H9 (cell line): ENCODE data around the gene SERPIND1. TPM values are rescaled to one million over a fixed set of nuclear protein-coding genes. Genes with fewer than 3 reads are reported as not detected.

Experiments
- DNase-seq: peaks from one replicate; pipeline ENCODE4 v3.0.0-alpha.2; 2017
- H2AFZ ChIP-seq: one replicate; pipeline ENCODE4 v1.6.1; 2013; ENCODE audit warnings: mild to moderate bottlenecking, low read length, control low read depth, moderate library complexity
- H2AK5ac ChIP-seq: 2 replicates; pipeline ENCODE4 v1.6.1; 2013; ENCODE audit warnings: low read length, control low read depth, mixed read lengths; ENCODE audit not compliant: insufficient read length
- H2BK120ac ChIP-seq: one replicate; pipeline ENCODE4 v1.6.1; 2013; ENCODE audit warnings: low read depth, mild to moderate bottlenecking, low read length, control low read depth, inconsistent platforms; ENCODE audit not compliant: poor library complexity, severe bottlenecking
- H2BK12ac ChIP-seq: 2 replicates; pipeline ENCODE4 v1.6.1; 2013; ENCODE audit warnings: low read length, control low read depth, mixed read lengths, low read depth; ENCODE audit not compliant: insufficient read length
- H2BK15ac ChIP-seq: 2 replicates; pipeline ENCODE4 v1.6.1; 2013; ENCODE audit warnings: low read depth, low read length, control low read depth
- H2BK20ac ChIP-seq: one replicate; pipeline ENCODE4 v1.6.1; 2013; ENCODE audit warnings: low read depth, mild to moderate bottlenecking, low read length, control low read depth, inconsistent platforms; ENCODE audit not compliant: poor library complexity, severe bottlenecking
- H2BK5ac ChIP-seq: 2 replicates; pipeline ENCODE4 v1.6.1; 2013; ENCODE audit warnings: low read length, control low read depth, mixed read lengths; ENCODE audit not compliant: insufficient read length
- H3K14ac ChIP-seq: 2 replicates; pipeline ENCODE4 v1.6.1; 2013; ENCODE audit warnings: low read length, control low read depth; ENCODE audit not compliant: insufficient read depth
- H3K18ac ChIP-seq: 2 replicates; pipeline ENCODE4 v1.6.1; 2013; ENCODE audit warnings: low read depth, mild to moderate bottlenecking, mixed read lengths, low read length, control low read depth; ENCODE audit not compliant: insufficient read length
- H3K23ac ChIP-seq: 2 replicates; pipeline ENCODE4 v1.6.1; 2013; ENCODE audit warnings: low read length, control low read depth, mixed read lengths, low read depth; ENCODE audit not compliant: insufficient read length
- H3K23me2 ChIP-seq: 2 replicates; pipeline ENCODE4 v1.6.1; 2013; ENCODE audit warnings: low read depth, mild to moderate bottlenecking, mixed read lengths, low read length, control low read depth; ENCODE audit not compliant: insufficient read length, poor library complexity, severe bottlenecking
- H3K27ac ChIP-seq: 2 replicates; pipeline ENCODE4 v1.5.1; 2013; ENCODE audit warnings: low read length, control low read depth, mixed read lengths, low read depth; ENCODE audit not compliant: insufficient read length
- H3K27me3 ChIP-seq: 2 replicates; pipeline ENCODE4 v1.6.1; 2013; ENCODE audit warnings: low read length, control low read depth, inconsistent platforms; ENCODE audit not compliant: insufficient read depth
- H3K4ac ChIP-seq: 2 replicates; pipeline ENCODE4 v1.6.1; 2013; ENCODE audit warnings: low read depth, mild to moderate bottlenecking, control low read depth, inconsistent platforms, low read length, moderate library complexity
- H3K4me1 ChIP-seq: 2 replicates; pipeline ENCODE4 v1.6.1; 2013; ENCODE audit warnings: low read length, control low read depth, inconsistent platforms; ENCODE audit not compliant: insufficient read depth
- H3K4me2 ChIP-seq: 2 replicates; pipeline ENCODE4 v1.6.1; 2013; ENCODE audit warnings: low read length, control low read depth, mixed read lengths; ENCODE audit not compliant: insufficient read length, insufficient read depth
- H3K56ac ChIP-seq: 2 replicates; pipeline ENCODE4 v1.6.1; 2013; ENCODE audit warnings: low read depth, mild to moderate bottlenecking, mixed read lengths, low read length, control low read depth; ENCODE audit not compliant: insufficient read length
- H3K79me1 ChIP-seq: 2 replicates; pipeline ENCODE4 v1.6.1; 2013; ENCODE audit warnings: low read depth, mild to moderate bottlenecking, moderate library complexity, low read length, control low read depth, inconsistent platforms; ENCODE audit not compliant: insufficient read depth, poor library complexity, severe bottlenecking
- H3K79me2 ChIP-seq: 2 replicates; pipeline ENCODE4 v1.6.1; 2013; ENCODE audit warnings: low read length, control low read depth, inconsistent platforms; ENCODE audit not compliant: insufficient read depth
- H3K9ac ChIP-seq: 2 replicates; pipeline ENCODE4 v1.6.1; 2013; ENCODE audit warnings: low read length, control low read depth, mixed read lengths; ENCODE audit not compliant: insufficient read length; ENCODE audit errors: extremely low read depth
- H3K9me3 ChIP-seq: one replicate; pipeline ENCODE4 v1.6.1; 2013; ENCODE audit warnings: low read depth, low read length, inconsistent platforms; ENCODE audit not compliant: control insufficient read depth
- H3T11ph ChIP-seq: one replicate; pipeline ENCODE4 v1.6.1; 2013; ENCODE audit warnings: mild to moderate bottlenecking, low read length, control low read depth, inconsistent platforms
- H4K20me1 ChIP-seq: one replicate; pipeline ENCODE4 v1.6.1; 2013; ENCODE audit not compliant: control insufficient read depth, insufficient read length, insufficient read depth
- H4K5ac ChIP-seq: 2 replicates; pipeline ENCODE4 v1.6.1; 2013; ENCODE audit warnings: low read depth, mild to moderate bottlenecking, mixed read lengths, low read length, control low read depth; ENCODE audit not compliant: insufficient read length
- H4K8ac ChIP-seq: replicated peaks from 2 replicates; pipeline ENCODE4 v1.6.1; 2013; ENCODE audit warnings: low read length, control low read depth, mixed read lengths, low read depth; ENCODE audit not compliant: insufficient read length
- H4K91ac ChIP-seq: 2 replicates; pipeline ENCODE4 v1.6.1; 2013; ENCODE audit warnings: low read depth, mild to moderate bottlenecking, moderate library complexity, mixed read lengths, low read length, control low read depth; ENCODE audit not compliant: insufficient read length
- H3K27ac Mint-ChIP-seq, 3 experiments: 2 replicates in 2 of 3; 3 replicates in 1 of 3; pipeline ENCODE4 v1.8.0; 2020 to 2021; ENCODE audit warnings: mixed read lengths in 3 of 3, mild to moderate bottlenecking in 1 of 3, moderate library complexity in 1 of 3
- H3K27me3 Mint-ChIP-seq: 2 replicates; pipeline ENCODE4 v1.8.0; 2021; ENCODE audit warnings: low read depth, mild to moderate bottlenecking, moderate library complexity, mixed read lengths
- H3K36me3 Mint-ChIP-seq, 3 experiments: 2 replicates in 2 of 3; 3 replicates in 1 of 3; pipeline ENCODE4 v1.8.0; 2020 to 2021; ENCODE audit warnings: low read depth in 3 of 3, mixed read lengths in 3 of 3; ENCODE audit not compliant: insufficient read depth in 1 of 3
- H3K4me1 Mint-ChIP-seq, 2 experiments: 2 replicates each; pipeline ENCODE4 v1.8.0; 2020; ENCODE audit warnings: mixed read lengths in 2 of 2
- H3K4me3 Mint-ChIP-seq, 2 experiments: 2 replicates in 1 of 2; 3 replicates in 1 of 2; pipeline ENCODE4 v1.8.0; 2020 to 2021; ENCODE audit warnings: mild to moderate bottlenecking in 2 of 2, mixed read lengths in 2 of 2, moderate library complexity in 1 of 2
- H3K9me3 Mint-ChIP-seq, 2 experiments: 2 replicates in 1 of 2; 3 replicates in 1 of 2; pipeline ENCODE4 v1.8.0; 2020; ENCODE audit warnings: mild to moderate bottlenecking in 2 of 2, mixed read lengths in 2 of 2, moderate library complexity in 1 of 2
- WGBS: extraction: QIAGEN DNeasy Blood & Tissue Kit; methylation state at CpG from one replicate; pipeline ENCODE4 v1.1.7; 2013; ENCODE audit warnings: missing lambda C conversion rate, low lambda C conversion rate, mixed read lengths; ENCODE audit not compliant: insufficient read length; ENCODE audit errors: extremely low coverage; 5-methylcytosine and 5-hydroxymethylcytosine counted together
- total RNA-seq: library from RNA; stranded (reverse); gene quantifications from 2 replicates; pipeline ENCODE4 v1.2.1, GENCODE V29; 2021
- TF ChIP-seq, protein P1 (sequence below): fragments of 200-600 bp; sonication (generic); conservative IDR thresholded peaks from 3 replicates; pipeline ENCODE4 v1.8.0; 2021; ENCODE audit warnings: antibody characterized with exemption, mild to moderate bottlenecking

The SERPIND1 gene
- total RNA-seq, 1 experiment from 2014 or later, result not detected

GRCh38 chr22:20781272-20781990 lies 7.5 kb downstream of the SERPIND1 start:
- Histone ChIP-seq H3K18ac (no peak overlapping the region), H3K27me3 (no peaks in the 10 kb centered on the region), H2BK120ac (no peak overlapping the region), H2AFZ (no peak overlapping the region), H3K23ac (no peak overlapping the region), H3K23me2 (no peaks in the 10 kb centered on the region), H3K9me3 (no peaks in the 10 kb centered on the region), H3K79me1 (no peaks in the 10 kb centered on the region), H3K27ac (no peak overlapping the region), H3T11ph (no peak overlapping the region), H3K4me2 (no peak overlapping the region), H3K56ac (no peak overlapping the region), H4K5ac (no peak overlapping the region), H4K91ac (no peak overlapping the region), H3K4me1 (no peaks in the 10 kb centered on the region; the same call in none of the 2 replicates), H2BK12ac (no peak overlapping the region), H2BK20ac (no peak overlapping the region), H3K9ac (no peak overlapping the region), H2AK5ac (no peak overlapping the region), H2BK5ac (no peak overlapping the region), H3K4ac (no peak overlapping the region), H3K14ac (no peak overlapping the region; the same call in 1 of the 2 replicates), H2BK15ac (no peak overlapping the region), H4K8ac (no peak overlapping the region), H3K79me2 (no peaks in the 10 kb centered on the region), H4K20me1 (no peaks in the 10 kb centered on the region)
- WGBS, result no CpG with 5 or more reads among the region's 11 CpGs
- Mint-ChIP-seq H3K4me1 (peaks cover 21 to 30% of the 10 kb centered on the region in 2 experiments), H3K27me3 (no peaks in the 10 kb centered on the region), H3K9me3 (no peaks in the 10 kb centered on the region), H3K36me3 (peaks cover 0 to 6% (median 0%) of the 10 kb centered on the region in 3 experiments; a peak in 1 of 7 replicates), H3K27ac (no peak overlapping the region; a peak in 1 of 7 replicates), H3K4me3 (no peak overlapping the region)
- no peak for DNase-seq
- TF ChIP-seq, protein P1, sequence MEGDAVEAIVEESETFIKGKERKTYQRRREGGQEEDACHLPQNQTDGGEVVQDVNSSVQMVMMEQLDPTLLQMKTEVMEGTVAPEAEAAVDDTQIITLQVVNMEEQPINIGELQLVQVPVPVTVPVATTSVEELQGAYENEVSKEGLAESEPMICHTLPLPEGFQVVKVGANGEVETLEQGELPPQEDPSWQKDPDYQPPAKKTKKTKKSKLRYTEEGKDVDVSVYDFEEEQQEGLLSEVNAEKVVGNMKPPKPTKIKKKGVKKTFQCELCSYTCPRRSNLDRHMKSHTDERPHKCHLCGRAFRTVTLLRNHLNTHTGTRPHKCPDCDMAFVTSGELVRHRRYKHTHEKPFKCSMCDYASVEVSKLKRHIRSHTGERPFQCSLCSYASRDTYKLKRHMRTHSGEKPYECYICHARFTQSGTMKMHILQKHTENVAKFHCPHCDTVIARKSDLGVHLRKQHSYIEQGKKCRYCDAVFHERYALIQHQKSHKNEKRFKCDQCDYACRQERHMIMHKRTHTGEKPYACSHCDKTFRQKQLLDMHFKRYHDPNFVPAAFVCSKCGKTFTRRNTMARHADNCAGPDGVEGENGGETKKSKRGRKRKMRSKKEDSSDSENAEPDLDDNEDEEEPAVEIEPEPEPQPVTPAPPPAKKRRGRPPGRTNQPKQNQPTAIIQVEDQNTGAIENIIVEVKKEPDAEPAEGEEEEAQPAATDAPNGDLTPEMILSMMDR, result no peak
